ENCODE measurements around the gene SALL2. TPM values are rescaled to one million over a fixed set of nuclear protein-coding genes. Genes with fewer than 3 reads are reported as not detected.
A peak's percentile ranks its signal among the peaks of the same experiment; 100 is the strongest.

Gene SALL2
- total and polyA plus RNA-seq, 2 experiments from 2014 or later, result 9.5 to 11.8 TPM

GRCh38 chr14:21524575-21525490 is 1.3 kb downstream of the SALL2 start:
- H4K20me1 ChIP-seq (ENCODE audit: insufficient read depth, poor library complexity, severe bottlenecking), result no peaks in the 10 kb centered on the region
- H2AFZ ChIP-seq, result no peak overlapping the region
- H3K79me2 ChIP-seq, result peaks cover 5% of the 10 kb centered on the region
- 85% methylated on average over 12 of the region's 18 CpGs for WGBS (ENCODE audit: low lambda C conversion rate, missing lambda C conversion rate)
- H3K27me3 ChIP-seq, result no peaks in the 10 kb centered on the region
- H3K9me2 ChIP-seq (replicated peaks; ENCODE audit: insufficient read depth), result no peaks in the 10 kb centered on the region
- H3K4me3 ChIP-seq, result peak overlapping the region; percentile 95
- no peaks in the 10 kb centered on the region for H3K36me3 ChIP-seq (replicated peaks; ENCODE audit: insufficient read depth, low read depth)
- peaks cover 7% of the 10 kb centered on the region for H3K4me1 ChIP-seq (ENCODE audit: insufficient read depth)
- TF ChIP-seq EZH2 (IDR thresholded peaks at IDR 0.05; ENCODE audit: borderline replicate concordance) (no peak), CTCF (IDR thresholded peaks at IDR 0.05; ENCODE audit: poor library complexity) (no peak), EZH2phosphoT487 (IDR thresholded peaks at IDR 0.05; ENCODE audit: low read depth, severe bottlenecking, unreplicated experiment) (no peak)
- no peak overlapping the region for H3K27ac ChIP-seq
- DNase-seq (ENCODE audit: low spot score), result peak; percentile 9
- peak overlapping the region; percentile 89 for H3K4me2 ChIP-seq
- no peaks in the 10 kb centered on the region for H3K9me3 ChIP-seq (ENCODE audit: low read depth)

DNA sequence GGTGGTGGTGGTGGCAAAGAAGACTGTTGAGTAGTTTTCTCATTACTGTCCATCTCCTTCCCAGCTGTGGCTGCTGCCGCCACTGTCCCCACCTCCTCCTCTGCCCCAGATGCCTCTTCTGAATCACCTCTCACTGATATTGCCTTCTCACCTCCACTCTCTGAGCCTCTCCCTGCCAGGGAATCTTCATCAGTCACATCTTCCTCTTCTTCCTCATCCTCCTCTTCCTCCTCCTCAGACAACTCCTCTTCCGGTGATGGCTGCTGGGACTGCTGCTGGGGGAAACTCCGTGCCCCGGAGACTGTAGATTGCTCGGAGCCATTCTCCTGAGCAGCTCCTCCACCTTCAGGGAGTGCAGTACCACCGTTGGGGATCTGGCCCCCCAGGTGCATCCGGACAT is 2.9 kb downstream of the SALL2 start:
- H2AFZ ChIP-seq, result no peak overlapping the region

GRCh38 chr14:21521501-21521900 is 4.6 kb downstream of the SALL2 start:
- DNase-seq (ENCODE audit: low spot score), result no peak
- WGBS (ENCODE audit: low lambda C conversion rate, missing lambda C conversion rate), result 96% methylated on average over 2 of the region's 2 CpGs

More for the DNA sequence above, 2.9 kb downstream of the SALL2 start:
- no peaks in the 10 kb centered on the region for H3K9me3 ChIP-seq (ENCODE audit: low read depth)
- whole genome bisulfite sequencing (ENCODE audit: low lambda C conversion rate, missing lambda C conversion rate), result 89% methylated on average over 7 of the region's 7 CpGs
- DNase-seq (ENCODE audit: low spot score), result no peak
- no peak overlapping the region for H3K4me3 ChIP-seq
- no peaks in the 10 kb centered on the region for H4K20me1 ChIP-seq (ENCODE audit: insufficient read depth, poor library complexity, severe bottlenecking)
- H3K4me2 ChIP-seq, result no peak overlapping the region
- no peaks in the 10 kb centered on the region for H3K27me3 ChIP-seq
- H3K27ac ChIP-seq, result no peak overlapping the region
- H3K4me1 ChIP-seq (ENCODE audit: insufficient read depth), result peaks cover 7% of the 10 kb centered on the region
- H3K9me2 ChIP-seq (replicated peaks; ENCODE audit: insufficient read depth), result no peaks in the 10 kb centered on the region
- TF ChIP-seq CTCF (IDR thresholded peaks at IDR 0.05; ENCODE audit: poor library complexity) (no peak), EZH2 (IDR thresholded peaks at IDR 0.05; ENCODE audit: borderline replicate concordance) (no peak), EZH2phosphoT487 (IDR thresholded peaks at IDR 0.05; ENCODE audit: low read depth, severe bottlenecking, unreplicated experiment) (no peak)
- no peaks in the 10 kb centered on the region for H3K36me3 ChIP-seq (replicated peaks; ENCODE audit: insufficient read depth, low read depth)
- peaks cover 5% of the 10 kb centered on the region for H3K79me2 ChIP-seq

More at GRCh38 chr14:21521501-21521900, 4.6 kb downstream of the SALL2 start:
- Histone ChIP-seq H4K20me1 (ENCODE audit: insufficient read depth, poor library complexity, severe bottlenecking) (no peaks in the 10 kb centered on the region), H3K4me3 (no peak overlapping the region), H3K4me1 (ENCODE audit: insufficient read depth) (peaks cover under 1% of the 10 kb centered on the region), H3K27me3 (no peaks in the 10 kb centered on the region), H3K4me2 (no peak overlapping the region), H3K36me3 (replicated peaks; ENCODE audit: insufficient read depth, low read depth) (no peaks in the 10 kb centered on the region), H3K9me2 (replicated peaks; ENCODE audit: insufficient read depth) (no peaks in the 10 kb centered on the region), H3K79me2 (peaks cover 5% of the 10 kb centered on the region), H3K27ac (no peak overlapping the region), H3K9me3 (ENCODE audit: low read depth) (no peaks in the 10 kb centered on the region), H2AFZ (no peak overlapping the region)
- TF ChIP-seq CTCF (IDR thresholded peaks at IDR 0.05; ENCODE audit: poor library complexity) (no peak), EZH2phosphoT487 (IDR thresholded peaks at IDR 0.05; ENCODE audit: low read depth, severe bottlenecking, unreplicated experiment) (no peak), EZH2 (IDR thresholded peaks at IDR 0.05; ENCODE audit: borderline replicate concordance) (no peak)

Data from hepatocyte (in vitro differentiated cells).